ENCODE measurements around the gene KCNJ12. TPM values are rescaled to one million over a fixed set of nuclear protein-coding genes. Genes with fewer than 3 reads are reported as not detected.
A peak's percentile ranks its signal among the peaks of the same experiment; 100 is the strongest.

KCNJ12 gene
- total RNA-seq, 1 donor from 2014 or later = not detected

- Mint-ChIP-seq H3K9me3 (no peaks in the 10 kb centered on the region), H3K36me3 (ENCODE audit: low read depth) (no peaks in the 10 kb centered on the region), H3K27ac (no peak overlapping the region), H3K4me1 (peaks cover 28% of the 10 kb centered on the region), H3K27me3 (peaks cover 46% of the 10 kb centered on the region), H3K4me3 (peak overlapping the region; percentile 35)
- DNase-seq (no peak), ATAC-seq (ENCODE audit: low read depth) (no peak)
- intact Hi-C loops (cut with micrococcal nuclease) = loop anchor here (2.0 to 10.0 kb wide), 2 partner anchors 78 to 96 kb away; no protein-coding TSS in a partner anchor
- ChIA-PET CTCF (no interaction called here), POLR2A (no interaction called here)
- TF ChIP-seq CTCF (IDR thresholded peaks at IDR 0.05) = no peak
Measured at GRCh38 chr17:21376759-21377690, 868 bp downstream of the KCNJ12 start.

GRCh38 chr17:21377705-21378396 is 1.7 kb downstream of the KCNJ12 start:
- Mint-ChIP-seq H3K9me3 (no peaks in the 10 kb centered on the region), H3K27me3 (peaks cover 42% of the 10 kb centered on the region), H3K27ac (no peak overlapping the region), H3K36me3 (ENCODE audit: low read depth) (no peaks in the 10 kb centered on the region), H3K4me3 (peak overlapping the region; percentile 35), H3K4me1 (peaks cover 23% of the 10 kb centered on the region)
- DNase-seq = no peak
- CTCF ChIA-PET = no interaction called here
- intact Hi-C loops (cut with micrococcal nuclease) = loop anchor here (2.0 to 10.0 kb wide), 2 partner anchors 77 to 97 kb away; no protein-coding TSS in a partner anchor
- TF ChIP-seq CTCF (IDR thresholded peaks at IDR 0.05) = no peak
- no peak for ATAC-seq (ENCODE audit: low read depth)
- POLR2A ChIA-PET = no interaction called here

- Mint-ChIP-seq H3K27me3 (peaks cover 35% of the 10 kb centered on the region), H3K36me3 (ENCODE audit: low read depth) (no peaks in the 10 kb centered on the region), H3K4me3 (no peak overlapping the region), H3K9me3 (no peaks in the 10 kb centered on the region), H3K27ac (no peak overlapping the region), H3K4me1 (peaks cover 17% of the 10 kb centered on the region)
- CTCF ChIA-PET = no interaction called here
- TF ChIP-seq CTCF (IDR thresholded peaks at IDR 0.05) = no peak
- POLR2A ChIA-PET = no interaction called here
- ATAC-seq (ENCODE audit: low read depth) (no peak), DNase-seq (no peak)
- intact Hi-C loops (cut with micrococcal nuclease) = loop anchor here (10.0 kb wide), 1 partner anchor 76 kb away; no protein-coding TSS in a partner anchor
Measured at GRCh38 chr17:21378553-21378952, 2.4 kb downstream of the KCNJ12 start.

GRCh38 chr17:21379080-21379711 is 3.0 kb downstream of the KCNJ12 start:
- ChIA-PET POLR2A (no interaction called here), CTCF (no interaction called here)
- Mint-ChIP-seq H3K4me3 (no peak overlapping the region), H3K36me3 (ENCODE audit: low read depth) (no peaks in the 10 kb centered on the region), H3K27me3 (peaks cover 34% of the 10 kb centered on the region), H3K27ac (no peak overlapping the region), H3K4me1 (peaks cover 16% of the 10 kb centered on the region), H3K9me3 (no peaks in the 10 kb centered on the region)
- intact Hi-C loops (cut with micrococcal nuclease) = loop anchor here (10.0 kb wide), 1 partner anchor 76 kb away; no protein-coding TSS in a partner anchor
- no peak for DNase-seq
- TF ChIP-seq CTCF (IDR thresholded peaks at IDR 0.05) = no peak
- ATAC-seq (ENCODE audit: low read depth) = no peak

- no peak for DNase-seq
- H3K4me1 Mint-ChIP-seq = peaks cover 14% of the 10 kb centered on the region
- no peak for ATAC-seq (ENCODE audit: low read depth)
- CTCF ChIA-PET = no interaction called here
- intact Hi-C loops (cut with micrococcal nuclease) = no loop called here
- no peak for TF ChIP-seq CTCF (IDR thresholded peaks at IDR 0.05)
- peaks cover 25% of the 10 kb centered on the region for H3K27me3 Mint-ChIP-seq
- H3K9me3 Mint-ChIP-seq = no peaks in the 10 kb centered on the region
- H3K4me3 Mint-ChIP-seq = no peak overlapping the region
- H3K36me3 Mint-ChIP-seq (ENCODE audit: low read depth) = no peaks in the 10 kb centered on the region
- POLR2A ChIA-PET = no interaction called here
- no peak overlapping the region for H3K27ac Mint-ChIP-seq
Measured at GRCh38 chr17:21380659-21381058, 4.5 kb downstream of the KCNJ12 start.

All from activated B cell treated with CpG ODN at 0.5 μM for 24 hours (primary cell).